GM12873 (cell line): Measurements from ENCODE around the gene FAM53B.

Experiments used
- CTCF ChIP-seq: IDR thresholded peaks from 2 replicates; pipeline ENCODE4 v1.5.1; 2012; ENCODE audit warnings: low read depth, mild to moderate bottlenecking, moderate library complexity, low read length, control low read depth; ENCODE audit not compliant: insufficient read depth; ENCODE audit errors: missing control alignments

The FAM53B gene

GRCh38 chr10:124663766-124664360 lies 80.3 kb downstream of the FAM53B start:
- TF ChIP-seq CTCF, result no peak

GRCh38 chr10:124663228-124663627 lies 81.0 kb downstream of the FAM53B start:
- no peak for TF ChIP-seq CTCF

- TF ChIP-seq CTCF, result no peak
These were observed 82.5 kb downstream of the FAM53B start for GRCh38 chr10:124661660-124662180.

- no peak for TF ChIP-seq CTCF
These were observed 83.6 kb downstream of the FAM53B start for GRCh38 chr10:124660404-124661125.

GRCh38 chr10:124659380-124659779 lies 84.8 kb downstream of the FAM53B start:
- TF ChIP-seq CTCF, result no peak

GRCh38 chr10:124658591-124659242 lies 85.5 kb downstream of the FAM53B start:
- TF ChIP-seq CTCF, result no peak

- TF ChIP-seq CTCF, result no peak
These were observed 86.4 kb downstream of the FAM53B start for GRCh38 chr10:124657806-124658205.
